Pulmonary artery endothelial cell (primary cell): ENCODE data around the gene DPP6. TPM values are rescaled to one million over a fixed set of nuclear protein-coding genes. Genes with fewer than 3 reads are reported as not detected.

ENCODE experiments used
- DNase-seq: peaks from one replicate; pipeline ENCODE4 v3.0.0-alpha.2; 2011; ENCODE audit warnings: low read depth, low spot score
- total RNA-seq: library from RNA; depleted of rRNA; stranded (reverse); fragments of >200 nt; gene quantifications from 2 replicates; pipeline ENCODE4 v1.2.3, GENCODE V29; 2014

Gene DPP6
- total RNA-seq, 1 donor from 2014 or later = not detected

DNA sequence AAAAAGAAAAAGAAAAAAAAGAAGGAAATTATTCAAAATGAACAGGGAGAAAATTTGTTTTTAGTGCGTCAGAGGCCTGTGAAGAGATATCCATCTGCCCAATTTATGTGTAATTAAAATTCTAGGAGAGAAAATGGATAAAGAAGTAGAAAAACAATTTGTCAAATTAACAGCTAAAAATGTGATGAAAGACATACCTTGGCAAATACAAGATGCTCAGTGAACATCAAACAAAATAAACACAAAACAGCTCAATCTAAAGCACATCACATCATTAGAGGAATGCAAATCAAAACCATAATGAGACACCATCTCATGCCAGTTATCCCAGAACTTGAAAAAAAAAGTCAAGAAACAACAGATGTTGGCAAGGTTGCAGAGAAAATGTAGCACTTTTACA, 477.9 kb downstream of the DPP6 start:
- no peak for DNase-seq

DNA sequence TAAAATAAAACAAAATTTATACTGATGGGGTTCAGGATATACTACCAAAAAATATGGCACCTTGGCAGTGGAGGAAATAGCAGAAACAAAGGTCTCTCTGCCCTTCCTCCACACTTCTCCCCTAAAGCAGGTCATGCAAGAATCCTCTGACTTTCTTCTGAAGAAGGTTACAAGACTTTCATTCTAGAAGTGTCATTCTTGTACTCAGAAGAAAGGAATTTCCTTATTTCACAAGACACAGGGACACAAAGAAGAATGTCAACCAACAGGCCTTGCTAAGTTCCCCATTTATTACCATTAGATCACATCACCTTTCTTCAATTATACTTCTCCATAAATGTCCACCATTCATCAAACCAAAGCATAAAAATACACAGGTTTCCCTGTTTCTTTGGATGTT, 480.6 kb downstream of the DPP6 start:
- no peak for DNase-seq

DNA sequence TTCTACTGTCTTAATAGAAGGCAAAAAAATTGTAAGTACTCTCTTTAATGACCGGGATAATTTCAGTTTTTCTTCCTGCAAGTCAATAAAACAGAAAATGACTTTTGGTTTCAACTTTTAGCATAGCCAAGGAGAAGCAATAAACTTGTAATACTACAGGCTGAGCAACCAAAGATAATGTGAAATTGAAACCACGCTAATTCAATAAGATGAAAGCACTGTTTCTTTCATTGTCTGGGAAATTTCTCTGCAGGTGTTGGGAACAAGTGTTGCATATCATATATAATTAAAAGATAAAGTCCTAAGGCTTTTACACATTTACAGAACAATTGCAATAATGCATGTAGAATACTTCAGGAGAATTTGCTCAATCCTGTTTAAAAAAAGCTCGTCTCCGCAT, 488.4 kb downstream of the DPP6 start:
- DNase-seq = no peak

DNA sequence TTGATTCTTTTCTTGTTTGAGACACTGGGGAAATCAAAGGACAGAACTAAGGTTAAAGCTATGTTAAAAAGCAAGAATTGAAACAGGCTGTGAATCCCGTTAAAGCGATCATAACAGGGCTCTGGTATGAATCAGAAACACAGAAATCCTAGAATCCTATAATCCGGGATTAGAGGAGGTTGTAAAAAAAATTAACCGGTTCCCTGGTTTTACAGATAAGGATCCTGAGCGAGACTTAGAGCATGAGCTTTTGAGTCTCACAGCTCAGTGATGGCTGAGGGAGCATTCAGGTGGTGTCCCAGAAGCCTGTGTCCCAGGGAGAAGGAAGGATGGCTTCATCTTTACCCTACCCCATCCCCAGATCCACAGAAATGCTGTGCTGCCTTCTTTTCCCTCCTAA, 489.4 kb downstream of the DPP6 start:
- DNase-seq = no peak

DNA sequence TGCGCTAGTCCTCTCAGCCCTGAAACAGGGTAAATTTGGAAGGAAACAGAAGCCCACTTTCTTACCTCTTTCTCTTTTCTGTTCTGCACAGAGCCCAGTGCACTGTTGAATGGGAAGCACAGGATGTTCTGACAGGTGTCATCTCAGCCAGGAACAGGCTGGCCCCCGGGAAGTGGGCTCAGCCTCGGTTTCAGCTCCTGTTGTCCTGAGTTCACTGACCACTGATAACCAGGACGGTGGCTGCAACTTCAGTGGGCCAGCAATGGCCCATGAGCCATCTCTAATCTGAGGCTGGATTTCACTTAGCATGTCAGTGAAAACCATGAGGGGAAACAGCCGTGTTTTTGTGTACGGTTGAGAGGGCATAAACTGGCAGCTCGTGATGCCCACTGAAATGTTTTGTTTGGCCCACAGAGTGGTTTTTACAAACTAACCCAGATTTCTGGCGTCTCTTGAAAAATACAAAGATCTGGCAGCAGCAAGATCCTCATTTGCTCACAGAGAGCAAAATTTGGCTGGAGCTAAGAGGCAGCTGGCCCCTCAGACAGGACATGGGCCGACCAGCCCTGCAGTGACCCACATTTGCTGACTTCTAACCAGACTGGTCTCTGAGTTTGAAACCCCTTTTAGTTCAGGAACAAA, 494.9 kb downstream of the DPP6 start:
- DNase-seq = no peak

DNA sequence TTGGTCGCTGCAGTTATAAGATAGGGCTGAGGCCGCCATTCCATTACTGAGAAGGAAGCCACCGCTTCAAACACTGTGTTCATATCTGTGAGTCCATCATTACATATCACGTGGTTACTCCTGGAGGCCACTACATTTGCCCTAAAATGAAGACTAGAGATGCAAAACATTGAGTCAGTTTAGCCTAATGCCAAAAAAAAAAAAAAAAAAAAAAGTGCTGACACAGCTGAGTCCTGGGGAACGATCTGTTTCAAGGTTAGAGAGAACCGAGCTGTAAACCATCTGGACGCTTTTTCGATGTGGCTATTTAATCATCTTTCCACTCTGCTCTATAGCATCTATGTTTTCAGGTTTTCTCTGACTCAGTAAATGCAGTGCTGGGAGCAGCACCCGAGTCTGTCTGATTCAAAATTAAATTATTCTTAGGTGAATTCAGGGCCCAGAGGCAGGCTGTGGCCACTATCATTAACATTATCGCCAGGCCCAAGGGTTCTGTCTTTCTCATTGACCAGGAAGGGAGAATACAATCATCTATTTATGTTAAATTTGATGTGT, 501.6 kb downstream of the DPP6 start:
- no peak for DNase-seq

DNA sequence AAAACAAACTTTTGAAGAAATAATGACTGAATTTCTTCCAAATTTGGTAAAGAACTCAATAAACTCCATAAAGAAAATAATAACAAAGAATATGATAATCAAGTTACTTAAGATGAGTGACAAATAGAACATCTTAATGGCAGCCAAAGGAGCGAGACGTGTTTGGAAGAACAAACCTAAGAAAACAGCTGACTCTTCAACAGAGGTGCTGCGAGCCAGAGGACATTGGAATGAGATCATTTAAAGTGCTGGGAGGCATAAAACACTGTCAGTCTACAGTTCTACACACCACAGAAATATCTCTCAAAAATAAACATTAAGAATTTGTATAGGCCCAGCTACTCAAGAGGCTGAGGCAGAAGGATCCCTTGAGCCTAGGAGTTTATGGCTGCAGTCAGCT, 507.3 kb downstream of the DPP6 start:
- no peak for DNase-seq

DNA sequence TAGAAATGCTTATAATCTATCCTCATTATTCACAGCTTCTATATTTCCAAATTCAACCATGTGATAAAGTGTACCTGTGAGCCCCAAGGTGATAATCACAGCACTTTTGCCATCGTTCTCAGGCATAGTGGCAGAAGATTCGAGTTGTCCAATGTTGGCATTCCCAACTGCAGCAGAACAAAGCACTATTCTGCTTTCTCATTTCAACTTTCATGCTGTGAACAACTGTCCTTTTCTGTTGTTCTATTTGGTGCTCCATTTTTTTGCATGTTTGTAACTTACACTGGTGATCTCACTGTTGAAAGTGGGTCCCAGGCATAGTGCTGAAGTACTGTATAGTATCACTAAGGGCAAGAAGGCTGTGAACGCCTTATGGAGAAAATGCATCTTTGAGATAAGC, 512.5 kb downstream of the DPP6 start:
- no peak for DNase-seq

DNA sequence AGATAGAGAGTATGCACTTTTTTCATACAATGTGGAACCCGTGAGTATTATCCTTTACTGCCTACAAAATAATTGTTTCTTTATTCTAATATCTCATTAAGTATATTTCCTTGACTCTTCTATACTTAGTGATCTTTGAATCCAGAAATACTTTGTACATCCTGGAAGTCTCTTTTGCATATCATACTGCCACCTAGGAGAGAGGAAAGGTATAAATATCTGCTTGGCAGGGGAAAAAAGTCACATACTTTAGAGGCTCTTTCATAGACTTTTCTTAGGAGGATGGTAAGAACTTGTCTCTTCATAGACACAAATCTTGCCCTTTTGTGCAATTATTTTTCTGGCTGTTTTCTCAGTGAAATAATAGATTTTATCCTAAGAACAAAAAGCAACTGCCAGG, 514.7 kb downstream of the DPP6 start:
- DNase-seq = no peak

DNA sequence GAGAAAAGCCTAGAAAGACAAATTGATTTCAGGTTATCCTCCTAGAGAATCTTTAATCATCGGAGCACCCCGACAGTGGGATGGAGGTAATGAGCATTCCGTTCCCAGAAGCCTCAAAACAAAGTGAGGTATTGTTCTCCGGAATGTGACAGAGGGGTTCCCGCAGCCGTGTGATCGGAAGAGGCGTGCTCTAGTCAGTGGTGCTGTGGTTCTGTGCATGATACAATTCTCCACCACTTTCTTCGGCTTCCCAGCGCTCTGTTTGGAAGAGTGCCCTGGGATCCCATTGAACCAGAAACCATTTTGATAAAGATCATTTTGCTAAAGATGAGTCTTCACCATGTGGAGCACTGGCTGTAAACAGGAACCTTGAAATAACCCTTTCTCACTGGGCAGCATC, 516.1 kb downstream of the DPP6 start:
- DNase-seq = no peak

DNA sequence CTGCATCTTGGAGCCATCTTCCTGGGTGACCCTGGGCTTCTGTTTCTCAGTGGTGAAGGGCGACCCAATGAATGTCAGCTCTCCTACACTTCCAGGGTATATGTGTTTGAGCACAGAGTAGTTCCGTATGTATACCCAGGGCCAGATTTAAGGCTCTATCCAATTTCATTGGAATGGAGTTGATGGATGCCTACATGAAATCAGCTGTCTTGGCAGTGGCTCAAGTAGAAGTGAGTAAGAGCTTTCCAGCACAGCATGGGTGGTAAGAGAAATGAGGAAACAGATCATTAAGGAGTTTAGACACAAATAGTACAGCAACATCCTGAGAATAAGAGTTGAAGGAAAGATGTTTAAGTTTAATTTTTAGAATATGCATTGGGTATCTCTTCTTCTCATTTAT, 517.7 kb downstream of the DPP6 start:
- DNase-seq = no peak

DNA sequence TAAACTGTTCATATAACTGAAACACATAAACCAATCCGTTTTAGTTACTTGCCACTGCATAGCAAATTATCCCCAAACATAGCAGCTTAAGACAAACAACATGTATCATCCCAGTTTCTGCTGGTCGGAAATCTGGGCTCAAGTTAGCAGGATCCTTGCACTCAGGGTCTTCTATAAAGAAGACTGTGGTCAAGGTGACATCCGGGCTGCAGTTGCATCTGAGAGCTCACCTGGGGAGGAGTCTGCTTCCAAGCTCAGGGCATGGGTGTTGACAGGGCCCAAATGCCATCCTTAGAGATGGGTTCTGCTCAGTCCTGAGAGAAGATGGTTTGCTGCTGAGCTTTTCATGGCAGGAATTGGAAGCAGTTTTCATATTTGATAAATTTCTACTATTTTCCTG, 519.6 kb downstream of the DPP6 start:
- DNase-seq = no peak

DNA sequence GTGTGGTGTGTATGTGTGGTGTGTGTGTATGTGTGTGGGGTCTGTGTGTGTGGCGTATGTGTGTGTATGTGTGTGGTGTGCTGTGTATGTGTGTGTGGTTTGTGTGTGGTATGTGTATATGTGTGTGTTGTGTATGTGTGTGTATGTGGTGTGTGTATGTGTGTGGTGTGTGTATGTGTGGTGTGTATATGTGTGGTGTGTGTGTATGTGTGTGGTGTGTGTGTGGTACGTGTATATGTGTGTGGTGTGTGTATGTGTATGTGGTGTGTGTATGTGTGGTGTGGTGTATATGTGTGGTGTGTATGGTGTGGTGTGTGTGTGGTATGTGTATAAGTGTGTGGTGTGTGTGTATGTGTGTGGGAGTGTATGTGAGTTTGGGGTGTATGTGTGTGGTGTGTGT, 522.0 kb downstream of the DPP6 start:
- DNase-seq = no peak

DNA sequence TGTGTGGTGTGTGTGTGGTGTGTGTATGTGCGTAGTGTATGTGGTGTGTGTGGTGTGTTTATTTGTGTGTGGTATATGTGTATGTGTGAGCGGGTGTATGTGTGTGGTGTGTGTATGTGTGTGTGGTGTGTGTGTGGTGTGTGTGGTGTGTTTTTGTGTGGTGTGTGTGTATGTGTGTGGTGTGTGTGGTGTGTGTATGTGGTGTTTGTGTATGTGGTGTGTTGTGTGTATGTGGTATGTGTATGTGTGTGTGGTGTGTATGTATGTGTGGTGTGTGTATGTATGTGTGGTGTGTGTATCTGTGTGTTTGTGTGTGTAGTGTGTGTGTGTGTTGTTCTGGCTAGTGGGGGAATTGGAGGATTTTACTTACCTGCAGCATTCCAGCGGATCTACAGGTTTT, 523.3 kb downstream of the DPP6 start:
- DNase-seq = no peak

DNA sequence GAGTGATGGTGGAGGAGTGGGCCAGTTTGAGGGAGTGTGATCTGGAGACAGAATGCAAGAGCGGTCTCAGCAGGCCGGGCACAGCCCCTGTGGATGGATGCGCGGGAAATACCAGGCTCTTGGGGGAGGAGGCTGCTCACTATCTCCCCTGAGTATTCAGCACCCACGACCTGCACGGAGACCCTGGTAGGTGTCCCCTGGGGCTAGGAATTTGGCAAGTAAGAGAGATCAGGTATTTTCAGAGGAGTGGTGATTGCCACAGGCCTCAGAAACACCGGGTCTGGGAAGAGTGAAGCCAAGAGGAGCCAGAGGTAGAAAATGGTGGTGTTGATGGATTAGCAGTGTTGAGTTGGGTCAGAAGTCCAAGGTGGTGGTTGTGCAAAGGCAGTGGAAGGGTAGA, 524.4 kb downstream of the DPP6 start:
- no peak for DNase-seq

DNA sequence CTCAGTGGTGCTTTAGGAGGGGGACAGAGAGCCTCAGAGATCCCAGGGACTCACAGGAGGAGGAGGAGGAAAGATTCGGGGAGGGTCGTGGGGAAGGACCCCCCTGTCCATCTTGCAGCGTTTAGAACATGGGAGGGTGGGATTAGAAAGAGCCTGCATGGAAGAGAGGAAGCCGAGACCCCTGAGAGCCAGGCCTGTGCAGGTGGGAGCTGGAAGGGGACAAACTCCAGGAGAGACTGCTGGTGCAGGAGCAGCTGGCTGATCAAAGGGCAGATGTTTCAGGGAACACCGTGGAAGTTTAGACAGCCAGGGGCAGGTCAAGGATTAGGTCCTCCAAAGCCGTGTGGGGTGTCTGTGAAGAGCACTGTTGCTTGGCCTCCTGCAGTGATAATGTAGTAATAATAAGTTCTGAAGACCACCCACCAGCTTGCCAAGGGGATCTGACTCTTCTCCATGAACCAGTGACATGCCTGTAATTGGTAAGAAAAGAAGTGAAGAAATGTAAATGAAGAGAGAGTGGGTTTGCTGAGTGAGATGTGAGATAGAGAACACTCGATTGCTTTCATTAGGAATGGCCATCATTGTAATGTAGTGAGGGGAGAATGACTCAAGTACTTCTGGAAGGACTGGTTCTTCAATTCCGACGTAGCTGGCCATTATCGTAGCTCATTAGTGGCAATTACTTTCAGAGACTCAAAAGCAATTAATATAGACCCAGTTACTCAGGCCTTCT, 525.1 kb downstream of the DPP6 start:
- no peak for DNase-seq

DNA sequence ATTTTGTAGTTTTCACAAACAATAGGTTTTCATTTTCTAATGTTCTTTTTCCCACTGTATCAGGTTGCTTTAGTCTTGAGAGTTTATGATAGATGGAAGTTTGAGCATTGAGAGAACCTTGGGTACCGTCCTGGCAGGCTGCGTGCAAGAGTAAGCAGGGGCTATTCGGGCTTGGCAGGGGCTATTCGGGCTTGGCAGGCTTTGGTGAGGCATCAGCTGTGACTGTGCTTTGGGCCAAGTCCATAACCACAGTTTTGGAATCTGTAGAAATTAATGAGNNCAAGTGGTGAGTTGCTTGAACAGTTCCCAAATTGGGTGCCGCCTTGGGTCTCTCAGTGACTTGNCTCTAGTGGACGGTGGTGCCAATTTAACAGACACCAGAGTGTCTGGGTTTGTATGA, 526.1 kb downstream of the DPP6 start:
- DNase-seq = no peak

DNA sequence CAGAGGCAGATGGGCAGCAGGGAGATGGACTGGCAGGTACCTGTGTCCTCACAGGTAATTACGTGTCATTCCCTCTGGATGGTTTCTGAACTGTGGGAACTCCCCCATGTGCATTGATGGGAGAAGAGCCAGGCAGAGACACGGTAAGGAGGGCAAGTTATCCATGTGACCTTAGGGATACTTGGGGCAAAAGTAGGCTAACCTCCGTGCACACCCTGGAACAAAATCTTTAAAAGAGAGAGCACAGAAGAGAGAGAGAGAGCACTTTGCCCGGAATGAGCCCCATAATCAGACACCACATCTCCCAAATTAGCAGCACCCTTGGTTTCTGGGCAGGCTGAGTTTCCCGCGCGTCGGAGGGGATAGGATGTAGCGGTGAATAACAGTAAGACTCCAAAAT, 527.5 kb downstream of the DPP6 start:
- DNase-seq = no peak

DNA sequence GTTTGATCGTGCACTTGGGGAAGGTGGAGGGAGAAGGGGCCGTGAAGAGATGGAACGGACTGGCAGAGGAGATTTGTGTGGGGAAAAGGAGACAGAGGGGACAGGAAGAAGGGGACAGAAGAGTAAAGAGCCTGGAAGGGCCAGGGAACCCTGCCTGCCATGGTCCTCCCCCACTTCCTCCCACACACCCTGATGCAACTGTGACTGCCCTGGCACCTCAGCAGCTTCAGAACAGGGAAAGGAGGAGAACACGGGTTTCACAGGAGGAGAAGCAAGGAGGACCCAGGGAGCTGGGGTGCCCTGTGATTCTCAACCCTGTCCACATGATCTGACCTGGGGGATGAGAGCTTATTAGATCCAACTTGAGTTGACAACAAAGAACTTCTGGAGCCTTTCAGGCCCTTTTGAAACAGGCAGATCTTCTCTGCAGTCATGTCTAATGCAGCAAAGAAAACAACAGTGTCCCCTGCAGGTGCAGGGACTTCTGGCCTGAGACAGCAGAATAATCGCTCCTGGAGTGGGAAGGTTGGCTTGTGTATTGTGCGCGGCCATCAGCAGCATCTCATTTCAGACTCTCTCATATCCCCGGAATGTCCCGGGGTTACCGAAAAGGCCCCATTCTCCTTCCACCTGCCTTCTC, 529.2 kb downstream of the DPP6 start:
- DNase-seq = no peak

DNA sequence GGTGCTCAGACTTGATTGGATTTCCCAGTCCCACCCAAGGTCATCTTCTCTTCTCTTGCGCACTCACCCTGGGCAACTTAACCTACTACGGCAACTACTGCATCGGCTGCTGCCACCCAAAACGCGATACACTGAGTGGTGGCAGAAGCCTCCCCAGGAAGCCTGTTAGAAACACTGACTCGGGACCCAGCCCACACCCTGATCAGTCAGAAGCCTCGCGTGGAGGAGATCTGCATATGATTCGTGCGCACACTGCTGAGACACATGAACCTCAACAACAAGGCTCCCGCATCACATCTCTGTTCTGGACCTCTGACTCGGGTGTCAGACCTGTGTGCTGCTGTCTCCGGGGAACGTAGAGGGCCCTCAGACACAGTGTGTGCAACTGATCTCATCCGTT, 531.3 kb downstream of the DPP6 start:
- no peak for DNase-seq

DNA sequence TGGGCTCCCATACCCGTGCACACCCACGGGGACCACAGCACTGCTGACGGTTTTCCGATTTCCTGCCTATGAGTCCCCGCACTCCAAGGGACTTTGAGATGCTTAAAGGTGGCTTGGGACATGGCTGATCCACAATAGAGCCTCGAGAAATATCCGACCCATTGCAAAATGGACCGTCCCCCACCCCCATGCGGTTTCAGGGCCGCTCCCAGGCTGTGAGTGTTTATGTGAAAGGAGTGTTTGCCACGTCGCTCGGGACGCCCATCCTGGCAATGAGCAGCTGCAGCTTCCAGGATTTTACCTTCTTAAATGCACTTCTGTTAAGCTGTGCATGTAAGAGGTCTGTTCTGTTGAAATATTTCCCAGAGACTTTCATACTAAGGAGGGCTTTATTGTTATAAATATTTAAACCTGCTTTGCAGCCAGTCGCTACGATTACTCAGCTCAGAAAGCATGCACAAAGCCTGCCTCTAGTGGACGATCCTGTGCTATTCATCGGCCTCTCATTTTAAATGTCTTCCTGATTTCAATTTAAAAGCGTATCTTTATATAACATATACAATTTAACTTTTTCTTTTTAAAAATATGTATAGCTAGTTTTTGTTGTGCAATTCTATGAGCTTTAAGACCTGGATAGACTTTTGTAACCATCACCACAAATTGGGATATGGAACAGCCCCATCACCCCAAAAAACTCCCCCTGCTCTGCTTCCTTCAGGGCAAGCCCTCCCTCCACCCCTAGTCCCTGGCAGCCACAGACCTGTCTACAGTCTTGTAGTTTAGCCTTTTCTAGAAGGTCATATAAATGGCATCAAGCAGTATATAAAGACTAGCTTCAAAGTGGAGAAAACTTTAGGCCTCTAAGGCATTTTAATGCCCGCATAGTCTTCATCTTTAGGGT, 532.4 kb downstream of the DPP6 start:
- DNase-seq = no peak

DNA sequence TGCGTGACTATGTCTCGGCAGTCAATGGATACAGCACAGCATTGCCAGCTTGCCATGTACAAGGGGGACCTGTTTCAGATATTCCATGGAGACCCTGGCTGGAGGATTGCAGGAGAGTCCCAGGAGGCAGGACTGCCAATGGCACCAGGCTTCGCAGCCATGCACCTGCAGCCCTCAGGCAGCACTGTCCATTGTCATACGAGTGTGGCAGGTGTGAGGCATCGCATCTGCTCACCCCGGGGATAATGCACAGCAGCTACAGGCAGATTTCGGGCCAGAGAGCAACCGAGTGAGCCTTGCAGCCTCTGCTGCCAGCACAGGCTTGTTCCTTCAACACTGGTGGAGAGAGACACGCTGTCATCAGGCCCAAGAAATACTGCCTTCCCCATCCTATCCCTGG, 535.6 kb downstream of the DPP6 start:
- no peak for DNase-seq
